ENCODE results near the gene MALL. TPM values are rescaled to one million over a fixed set of nuclear protein-coding genes. Genes with fewer than 3 reads are reported as not detected.
A peak's percentile ranks its signal among the peaks of the same experiment; 100 is the strongest.
"Not testable (repeated sequence)": the region's sequence is repeated elsewhere in the genome, so short reads cannot be mapped to it uniquely, and the experiment has no call there.

The MALL gene
- total RNA-seq, 1 donor from 2014 or later = 19.6 TPM

DNA sequence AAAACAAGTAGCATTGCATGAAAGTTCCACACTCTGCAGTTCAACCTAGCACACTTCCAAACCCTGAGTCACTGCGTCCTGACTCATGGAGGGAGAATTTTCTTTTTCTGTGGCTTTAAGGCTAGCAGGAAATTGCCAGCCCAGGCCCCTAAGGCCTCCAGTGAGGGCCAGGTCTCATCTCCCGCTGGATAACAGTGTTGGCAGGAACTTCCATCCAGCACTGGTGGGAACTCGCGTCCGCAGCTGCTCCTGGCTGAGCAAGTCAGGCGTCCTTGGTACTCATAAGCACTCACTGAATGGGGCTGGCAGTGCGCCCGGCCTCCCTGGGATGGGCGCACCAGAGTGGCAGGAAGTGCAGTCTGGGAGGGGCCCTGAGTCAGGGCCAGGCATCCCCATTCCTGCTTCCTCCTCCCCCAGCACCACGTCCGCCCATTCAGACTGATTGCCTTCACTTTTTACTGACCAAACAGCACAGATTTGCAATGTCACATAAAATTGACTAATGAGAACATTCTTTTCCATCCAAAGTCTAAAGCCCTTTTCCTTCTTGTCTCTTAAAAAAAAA, 14.3 kb downstream of the MALL start:
- DNase-seq (ENCODE audit: low spot score) = peak; percentile 94
- intact Hi-C loops (cut with DNase I) = no loop called here

DNA sequence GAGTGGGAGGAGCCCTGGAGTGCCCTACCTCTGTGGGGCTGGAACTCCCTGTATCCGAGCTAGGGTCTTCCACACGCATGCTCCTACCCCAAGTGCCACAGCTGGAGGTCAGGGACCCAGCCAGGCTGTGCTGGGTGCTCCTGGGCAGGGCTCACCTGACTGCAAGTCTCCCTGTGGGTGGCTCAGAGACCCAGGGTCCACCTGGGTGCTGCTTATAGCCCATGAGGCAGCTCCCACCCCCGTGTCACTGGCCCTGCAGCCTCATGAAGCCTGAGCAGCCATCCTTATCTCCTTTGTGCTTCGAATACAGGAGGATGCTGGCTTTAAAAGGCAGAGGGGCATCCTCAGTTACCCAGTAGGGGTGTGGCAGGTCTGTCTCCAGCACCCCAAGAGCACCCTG, 14.7 kb downstream of the MALL start:
- DNase-seq (ENCODE audit: low spot score); intact Hi-C loops (cut with DNase I): not testable (repeated sequence)

GRCh38 chr2:110100480-110100879, 15.1 kb downstream of the MALL start:
- intact Hi-C loops (cut with DNase I) = no loop called here
- DNase-seq (ENCODE audit: low spot score) = peak; percentile 76

GRCh38 chr2:110099471-110100225, 16.0 kb downstream of the MALL start:
- no peak for DNase-seq (ENCODE audit: low spot score)
- intact Hi-C loops (cut with DNase I) = no loop called here

GRCh38 chr2:110099038-110099425, 16.6 kb downstream of the MALL start:
- intact Hi-C loops (cut with DNase I) = no loop called here
- no peak for DNase-seq (ENCODE audit: low spot score)

GRCh38 chr2:110097506-110098220, 18.0 kb downstream of the MALL start:
- intact Hi-C loops (cut with DNase I) = no loop called here
- DNase-seq (ENCODE audit: low spot score) = no peak

DNA sequence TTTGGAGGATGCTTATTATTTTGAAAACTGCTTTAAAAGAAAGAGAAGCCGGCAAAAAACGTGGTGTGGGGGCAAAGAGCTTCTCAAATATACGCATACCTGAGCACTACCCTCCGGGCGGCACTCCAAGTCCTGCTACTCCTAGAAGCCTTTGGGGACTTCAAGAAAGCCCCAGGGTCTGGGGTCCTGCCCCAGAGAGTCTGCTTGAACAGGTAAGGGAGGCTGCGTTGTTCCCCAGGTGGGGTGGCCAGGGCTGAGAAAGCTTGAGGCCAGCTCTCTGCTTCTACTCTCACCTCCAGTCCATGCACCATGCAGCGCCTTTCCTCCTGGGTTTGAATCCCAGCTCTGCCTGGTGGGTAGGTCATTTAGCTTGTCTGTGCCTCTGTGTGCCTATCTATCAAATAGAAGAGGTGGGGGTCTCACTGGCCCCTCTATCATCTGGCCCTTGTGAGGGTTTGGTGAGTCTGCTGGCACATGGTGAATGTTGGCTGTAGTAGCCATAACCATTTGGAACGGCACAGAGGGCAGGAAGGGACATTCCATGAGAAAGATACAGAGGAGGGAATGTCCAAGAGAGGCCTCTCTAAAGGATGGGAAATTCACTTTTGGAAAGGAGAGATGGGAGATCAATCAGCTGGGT, 19.5 kb downstream of the MALL start:
- intact Hi-C loops (cut with DNase I) = no loop called here
- DNase-seq (ENCODE audit: low spot score) = peak; percentile 55

DNA sequence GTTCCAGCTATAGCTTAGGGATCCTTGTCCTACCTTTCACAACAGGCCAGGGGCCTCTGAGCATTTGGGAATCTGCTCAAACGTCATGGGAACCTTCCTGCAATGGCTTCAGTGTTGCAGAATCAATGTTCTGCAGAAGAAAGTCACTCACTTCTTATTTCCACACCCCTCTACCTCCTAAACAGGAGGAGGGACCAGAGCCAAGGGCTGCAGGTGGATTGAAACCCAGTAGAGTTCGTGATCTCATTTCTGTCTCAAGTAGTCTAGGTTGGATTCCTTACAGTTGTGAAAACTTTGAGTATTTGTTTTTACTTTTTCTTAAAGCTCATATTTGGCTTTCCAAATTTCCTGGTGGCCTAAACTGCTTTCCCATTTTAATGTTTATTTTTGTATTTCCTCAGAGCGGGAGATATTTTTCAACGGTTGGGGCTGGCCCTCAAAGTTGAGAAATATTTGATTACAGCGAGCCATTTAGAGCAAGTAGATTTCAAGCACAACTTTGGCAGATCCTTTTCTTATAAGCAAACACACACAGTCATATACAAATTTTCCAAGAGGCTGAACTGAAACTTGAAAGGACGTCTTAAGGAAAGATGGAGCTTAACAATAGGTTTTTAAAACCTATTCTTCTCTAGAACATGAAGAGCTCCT, 20.6 kb downstream of the MALL start:
- intact Hi-C loops (cut with DNase I); DNase-seq (ENCODE audit: low spot score): not testable (repeated sequence)

DNA sequence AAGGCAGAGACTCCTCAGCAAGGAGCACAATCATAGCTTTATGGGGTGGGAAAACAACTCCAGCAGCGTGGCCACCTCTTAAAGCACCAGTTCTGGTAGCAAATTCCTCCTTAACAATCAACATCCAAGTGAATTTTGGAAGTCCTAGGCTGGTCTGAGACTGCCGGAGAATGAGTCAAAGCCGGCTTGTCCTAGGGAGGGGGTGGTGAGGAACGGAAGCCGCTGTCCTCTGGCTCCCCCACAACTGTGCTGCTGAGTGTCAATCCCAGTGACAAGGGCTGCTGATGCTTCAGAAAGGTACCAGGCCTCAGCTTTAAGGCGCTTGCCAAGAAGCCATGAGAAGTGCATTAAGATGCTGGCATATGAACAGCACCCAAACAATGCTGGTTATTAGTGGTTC, 21.7 kb downstream of the MALL start:
- intact Hi-C loops (cut with DNase I); DNase-seq (ENCODE audit: low spot score): not testable (repeated sequence)

DNA sequence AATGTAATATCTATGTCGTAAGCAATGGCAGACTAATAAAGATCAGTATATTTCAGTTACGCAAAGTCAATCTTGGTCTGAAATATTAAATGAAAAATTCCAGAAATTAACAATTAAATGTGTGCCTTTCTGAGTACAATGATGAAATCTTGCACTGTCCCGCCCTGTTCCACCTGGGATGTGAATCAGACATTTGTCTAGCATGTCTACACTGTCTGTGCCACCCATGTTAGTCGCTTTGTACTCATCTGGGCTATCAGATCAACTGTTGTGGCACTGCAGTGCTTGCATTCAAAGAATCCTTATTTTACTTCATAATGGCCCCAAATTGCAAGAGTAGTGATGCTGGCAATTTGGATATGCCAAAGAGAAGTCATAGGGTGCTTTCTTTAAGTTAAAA, 25.5 kb downstream of the MALL start:
- intact Hi-C loops (cut with DNase I); DNase-seq (ENCODE audit: low spot score): not testable (repeated sequence)

GRCh38 chr2:110083757-110084156, 31.9 kb downstream of the MALL start:
- DNase-seq (ENCODE audit: low spot score); intact Hi-C loops (cut with DNase I): not testable (repeated sequence)

DNA sequence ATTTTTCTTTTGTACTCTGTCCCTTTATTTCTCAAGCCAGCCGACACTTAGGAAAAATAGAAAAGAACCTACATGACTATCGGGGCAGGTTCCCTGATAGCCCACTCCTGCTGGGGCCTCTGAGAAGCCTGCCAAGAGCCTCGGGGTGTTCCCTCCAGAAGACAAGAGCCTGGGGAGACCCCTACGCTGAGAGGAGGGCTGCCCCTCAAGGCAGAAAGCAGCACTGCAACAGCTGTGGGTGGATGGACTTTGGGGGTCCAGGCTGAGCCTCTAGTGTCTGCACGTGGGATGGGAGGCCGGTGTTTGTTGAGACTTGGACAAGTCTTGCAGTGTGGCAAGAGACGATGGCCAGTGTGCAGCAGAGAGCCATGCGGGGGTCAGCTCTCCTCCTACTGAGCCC, 32.5 kb downstream of the MALL start:
- DNase-seq (ENCODE audit: low spot score); intact Hi-C loops (cut with DNase I): not testable (repeated sequence)

- DNase-seq (ENCODE audit: low spot score); intact Hi-C loops (cut with DNase I): not testable (repeated sequence)
These were observed 37.5 kb downstream of the MALL start for GRCh38 chr2:110078104-110078503.

DNA sequence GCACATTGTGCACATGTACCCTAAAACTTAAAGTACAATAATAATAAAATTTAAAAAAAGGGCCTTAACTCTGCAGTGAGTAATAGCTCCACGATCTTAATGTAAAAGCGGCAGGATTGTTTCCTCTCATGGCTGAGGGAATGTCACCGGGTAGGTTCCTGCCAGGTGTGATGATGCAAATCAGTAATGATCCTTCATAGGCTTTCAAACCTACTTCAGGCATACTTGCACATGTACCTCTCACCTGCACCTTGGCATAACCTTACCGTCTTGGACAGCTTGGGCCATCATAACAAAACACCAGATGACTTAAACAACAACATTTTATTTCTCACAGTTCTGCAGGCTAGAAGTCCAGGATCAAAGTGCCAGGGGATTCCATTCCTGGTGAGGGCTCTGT, 39.7 kb downstream of the MALL start:
- intact Hi-C loops (cut with DNase I); DNase-seq (ENCODE audit: low spot score): not testable (repeated sequence)

- DNase-seq (ENCODE audit: low spot score); intact Hi-C loops (cut with DNase I): not testable (repeated sequence)
These were observed 45.8 kb downstream of the MALL start for GRCh38 chr2:110069869-110070268.

DNA sequence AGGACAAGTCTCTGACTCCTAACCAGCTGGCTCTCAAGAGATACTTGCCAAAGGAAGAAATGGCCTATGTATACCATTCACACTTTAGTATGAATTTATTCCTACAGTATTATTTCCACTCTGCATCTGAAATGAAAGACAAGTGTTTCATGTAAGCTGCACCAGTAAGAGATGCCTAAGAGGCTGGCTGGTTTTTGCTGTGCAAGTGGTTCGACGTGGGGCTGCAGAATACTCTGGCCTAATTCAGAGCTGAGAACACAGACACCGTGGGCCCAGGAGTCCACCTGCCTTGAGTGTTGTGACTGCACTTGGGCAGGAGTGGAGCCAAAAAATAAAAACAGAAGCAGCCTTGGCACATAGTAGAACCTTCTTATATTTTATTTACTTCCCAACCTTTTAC, 47.5 kb downstream of the MALL start:
- intact Hi-C loops (cut with DNase I); DNase-seq (ENCODE audit: low spot score): not testable (repeated sequence)

DNA sequence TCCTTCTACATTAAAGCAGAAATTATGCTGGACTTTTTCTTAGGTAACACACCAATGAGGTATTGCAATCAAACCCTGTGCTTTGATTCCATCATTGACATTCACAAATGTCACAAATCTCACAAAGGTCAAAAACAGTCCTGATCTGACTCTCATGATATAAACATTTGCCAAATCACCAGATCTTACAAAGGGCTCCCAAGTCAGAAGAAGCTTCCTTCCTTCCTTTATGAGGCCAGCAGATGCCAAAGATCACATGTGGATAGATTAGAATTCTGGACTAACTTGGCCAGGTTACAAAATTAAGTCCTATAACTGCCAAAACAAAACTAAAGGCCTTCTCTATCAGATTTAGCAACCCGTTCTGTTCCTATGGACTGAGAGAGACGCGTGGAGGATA, 53.3 kb downstream of the MALL start:
- intact Hi-C loops (cut with DNase I); DNase-seq (ENCODE audit: low spot score): not testable (repeated sequence)

GRCh38 chr2:110060550-110060949, 55.1 kb downstream of the MALL start:
- DNase-seq (ENCODE audit: low spot score); intact Hi-C loops (cut with DNase I): not testable (repeated sequence)

GRCh38 chr2:110059694-110060358, 55.8 kb downstream of the MALL start:
- intact Hi-C loops (cut with DNase I); DNase-seq (ENCODE audit: low spot score): not testable (repeated sequence)

Measured in cardiac septum (tissue), 1 donor.